Activated CD8-positive, alpha-beta memory T cell treated with anti-CD3 and anti-CD28 coated beads, Interleukin-2, amount 50 U/mL, for 48 hours (primary cell): ENCODE results near the gene PTGES2.
A peak's percentile ranks its signal among the peaks of the same experiment; 100 is the strongest.

ENCODE experiments used
- DNase-seq: peaks from one replicate; pipeline ENCODE4 v3.0.0-alpha.2; 2020

Gene PTGES2

GRCh38 chr9:128127568-128127989 lies at the start of gene PTGES2:
TSS of gene PTGES2 (minus strand) at chr9:128127729. CDS start at chr9:128127717, 12 bp downstream.
- DNase-seq = peak; percentile 89

DNA sequence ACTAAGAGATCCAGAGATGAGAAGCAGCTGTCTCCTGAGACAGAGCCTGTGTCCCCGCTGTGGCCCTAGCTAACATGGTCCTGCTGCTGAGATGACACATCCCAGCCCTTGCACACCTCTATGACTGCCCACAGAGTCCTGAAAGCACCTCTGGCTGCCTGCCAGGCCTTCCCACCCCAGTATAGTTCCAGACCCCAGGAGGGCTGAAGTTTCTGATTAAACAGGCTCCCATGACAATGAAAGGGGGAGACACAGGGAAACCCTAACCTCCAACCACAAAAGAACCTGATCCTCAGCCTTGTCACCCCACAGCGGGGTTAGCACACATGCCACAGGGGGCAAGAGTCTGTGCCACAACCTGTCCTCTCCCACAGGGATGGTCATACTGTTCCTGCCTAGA lies 48.2 kb upstream of the PTGES2 start:
- DNase-seq = no peak

- DNase-seq = no peak
These were observed 47.6 kb upstream of the PTGES2 start for GRCh38 chr9:128175102-128175563.

DNA sequence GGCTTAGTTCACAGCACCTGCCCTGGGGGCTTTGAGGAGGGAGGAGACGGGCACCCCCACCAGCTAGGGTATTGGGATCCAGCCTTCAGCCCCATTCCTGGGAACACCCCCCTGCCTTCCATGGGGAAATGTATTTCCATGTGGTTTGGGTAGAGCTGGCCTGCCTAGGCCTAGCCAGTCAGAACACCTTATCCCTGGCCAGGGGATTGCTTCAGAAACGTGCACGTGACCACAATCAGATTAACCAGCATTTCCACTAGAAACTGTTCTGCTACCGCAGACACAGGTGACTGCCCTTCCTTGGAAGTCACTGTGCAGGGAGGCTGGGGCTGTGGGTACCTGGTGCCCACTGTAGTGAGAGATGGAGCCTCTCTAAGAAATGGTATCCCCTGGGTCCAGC lies 46.5 kb upstream of the PTGES2 start:
- DNase-seq = no peak

- DNase-seq = no peak
These were observed 42.4 kb upstream of the PTGES2 start for GRCh38 chr9:128169925-128170324.

DNA sequence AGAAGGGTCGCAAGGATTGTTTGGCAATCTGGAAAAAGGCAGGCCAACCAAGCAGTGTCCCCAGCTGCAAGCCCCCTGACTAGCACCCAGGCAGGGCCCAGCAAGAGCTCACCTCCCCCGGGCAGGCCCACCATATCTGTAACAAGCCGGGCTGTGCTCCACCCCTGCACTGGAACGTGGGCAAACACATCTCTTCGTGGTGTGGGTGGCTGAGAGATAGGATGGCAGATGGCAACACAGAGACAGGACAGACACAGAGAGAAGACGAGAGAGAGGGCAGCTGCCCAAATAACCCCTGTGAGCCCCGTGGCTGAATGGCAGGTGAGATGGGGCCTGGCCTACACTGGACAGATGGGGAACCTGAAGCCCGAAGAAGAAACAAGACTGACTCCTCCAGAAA lies 42.0 kb upstream of the PTGES2 start:
- no peak for DNase-seq

DNA sequence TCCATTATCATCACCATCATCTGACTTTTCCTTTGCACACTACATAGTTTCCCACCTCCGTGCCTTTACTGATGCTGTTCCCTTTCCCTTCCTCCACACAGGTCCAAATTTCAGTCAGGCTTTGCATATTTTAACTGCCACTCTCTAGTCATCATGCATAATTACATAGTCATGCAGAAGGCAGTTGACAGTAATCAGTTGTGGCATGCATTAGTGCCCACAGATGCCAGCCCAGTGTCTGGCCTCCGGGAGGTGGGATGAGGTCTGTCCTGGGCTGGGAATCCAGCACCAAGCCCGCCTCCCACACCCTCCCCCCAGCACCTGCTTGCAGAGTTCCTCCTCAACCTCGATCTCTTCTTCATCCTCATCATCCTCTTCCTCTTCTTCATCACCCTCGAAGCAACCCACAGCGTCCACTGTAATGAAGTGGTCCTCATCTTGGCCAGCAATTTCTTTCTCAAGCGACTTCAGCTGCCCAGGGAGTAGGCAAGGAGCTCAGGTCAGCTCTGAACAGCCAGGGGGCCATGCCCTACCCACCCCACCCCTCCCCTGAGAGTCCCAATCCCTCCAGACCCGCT lies 41.3 kb upstream of the PTGES2 start:
- DNase-seq = no peak

DNA sequence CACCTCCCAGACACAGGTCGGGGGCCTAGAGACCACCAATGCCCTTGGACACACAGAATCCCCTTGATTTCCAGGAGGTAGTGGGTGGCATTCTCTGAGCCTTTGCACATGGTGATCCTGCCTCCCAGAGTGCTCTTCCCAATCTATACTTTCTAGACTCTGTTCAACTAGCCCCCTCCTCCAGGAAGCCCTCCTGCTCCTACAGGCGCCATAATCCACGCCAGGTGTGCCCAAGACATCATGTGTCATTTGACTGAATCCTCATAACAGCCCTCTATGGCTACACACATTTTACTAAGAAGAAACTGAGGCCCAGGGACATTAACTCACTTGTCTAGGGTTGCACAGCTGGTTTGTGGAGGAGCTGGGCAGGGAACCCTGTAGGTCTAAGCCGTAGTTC lies 39.7 kb upstream of the PTGES2 start:
- DNase-seq = no peak

DNA sequence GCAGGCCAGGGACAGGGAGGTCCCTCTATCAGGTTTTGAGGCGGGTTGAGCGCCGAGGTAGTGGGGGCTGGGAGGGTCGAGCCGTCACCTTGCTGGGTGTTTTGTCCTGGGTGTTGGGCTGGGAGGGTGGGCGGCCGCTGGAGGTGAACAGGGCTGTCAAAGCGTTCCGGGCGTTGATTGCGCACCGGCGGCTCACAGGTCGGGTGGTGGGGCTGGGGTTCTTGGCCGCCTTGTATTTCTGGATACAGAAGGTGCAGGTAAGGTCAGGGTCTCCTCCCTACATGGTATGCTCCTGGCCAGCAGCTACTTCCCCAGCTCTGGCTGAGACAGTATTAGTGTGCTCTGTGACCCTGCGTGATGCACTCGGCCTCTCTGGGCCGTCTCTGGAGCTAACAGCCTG lies 38.6 kb upstream of the PTGES2 start:
- no peak for DNase-seq

- DNase-seq = no peak
These were observed 36.9 kb upstream of the PTGES2 start for GRCh38 chr9:128164307-128164885.

DNA sequence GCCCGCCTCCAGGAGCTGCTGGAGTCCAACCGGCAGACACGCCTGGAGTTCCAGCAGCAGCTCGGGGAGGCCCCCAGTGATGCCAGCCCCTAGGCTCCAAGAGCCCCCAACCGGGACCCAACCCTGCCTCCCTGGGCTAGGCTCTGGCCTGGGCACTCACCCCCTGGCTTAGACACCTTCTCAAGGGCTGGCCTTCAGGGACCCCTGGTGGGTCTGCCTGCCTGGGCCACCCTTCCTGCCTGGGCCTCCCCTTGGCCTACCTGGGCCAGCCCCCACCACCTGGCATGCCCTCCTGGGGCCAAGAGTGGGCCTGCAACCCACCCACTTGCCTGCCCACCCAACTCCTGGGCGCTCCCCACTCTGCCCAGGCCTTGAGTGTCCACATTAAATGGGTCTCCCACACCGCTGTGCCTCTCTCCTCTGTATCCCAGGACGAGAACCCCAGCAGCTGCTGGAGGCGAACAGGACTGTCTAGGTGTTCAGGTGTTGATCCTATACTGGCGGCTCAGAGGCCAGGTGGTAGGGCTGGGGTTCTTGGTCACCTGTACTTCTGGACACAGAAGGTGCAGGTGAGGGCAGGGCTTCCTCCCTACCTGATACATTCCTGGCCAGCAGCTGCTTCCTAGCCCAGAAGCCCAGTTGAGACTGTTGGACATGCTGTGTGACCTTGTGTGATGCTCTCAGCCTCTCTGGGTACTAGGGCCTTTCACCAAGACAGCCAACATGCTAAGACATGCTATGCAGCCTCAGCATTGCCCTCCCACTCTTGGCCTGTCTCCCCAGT lies 36.2 kb upstream of the PTGES2 start:
- no peak for DNase-seq

GRCh38 chr9:128163027-128163515 lies 35.5 kb upstream of the PTGES2 start:
- DNase-seq = no peak

- no peak for DNase-seq
These were observed 34.9 kb upstream of the PTGES2 start for GRCh38 chr9:128162215-128163026.

- DNase-seq = no peak
These were observed 33.8 kb upstream of the PTGES2 start for GRCh38 chr9:128161215-128161902.

DNA sequence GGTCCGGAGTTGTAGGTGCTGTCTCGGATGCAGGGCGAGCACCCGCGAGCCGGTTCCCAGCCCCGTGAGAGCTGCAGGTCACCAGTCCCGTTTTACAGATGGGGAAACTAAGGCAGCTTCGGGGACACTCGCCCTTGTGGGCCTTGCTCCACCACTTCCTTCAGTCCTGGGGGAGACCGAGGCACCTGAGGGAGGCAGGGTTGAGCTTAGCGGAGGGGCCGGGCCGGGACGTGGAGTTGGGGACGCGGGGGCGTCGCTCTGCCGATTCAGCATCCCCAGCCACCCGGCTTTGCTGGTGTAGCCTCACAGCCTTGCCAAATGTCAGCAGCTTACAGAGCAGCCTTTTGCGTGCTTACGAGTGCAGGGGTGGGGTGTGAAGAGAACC lies 33.1 kb upstream of the PTGES2 start:
- peak; percentile 80 for DNase-seq

DNA sequence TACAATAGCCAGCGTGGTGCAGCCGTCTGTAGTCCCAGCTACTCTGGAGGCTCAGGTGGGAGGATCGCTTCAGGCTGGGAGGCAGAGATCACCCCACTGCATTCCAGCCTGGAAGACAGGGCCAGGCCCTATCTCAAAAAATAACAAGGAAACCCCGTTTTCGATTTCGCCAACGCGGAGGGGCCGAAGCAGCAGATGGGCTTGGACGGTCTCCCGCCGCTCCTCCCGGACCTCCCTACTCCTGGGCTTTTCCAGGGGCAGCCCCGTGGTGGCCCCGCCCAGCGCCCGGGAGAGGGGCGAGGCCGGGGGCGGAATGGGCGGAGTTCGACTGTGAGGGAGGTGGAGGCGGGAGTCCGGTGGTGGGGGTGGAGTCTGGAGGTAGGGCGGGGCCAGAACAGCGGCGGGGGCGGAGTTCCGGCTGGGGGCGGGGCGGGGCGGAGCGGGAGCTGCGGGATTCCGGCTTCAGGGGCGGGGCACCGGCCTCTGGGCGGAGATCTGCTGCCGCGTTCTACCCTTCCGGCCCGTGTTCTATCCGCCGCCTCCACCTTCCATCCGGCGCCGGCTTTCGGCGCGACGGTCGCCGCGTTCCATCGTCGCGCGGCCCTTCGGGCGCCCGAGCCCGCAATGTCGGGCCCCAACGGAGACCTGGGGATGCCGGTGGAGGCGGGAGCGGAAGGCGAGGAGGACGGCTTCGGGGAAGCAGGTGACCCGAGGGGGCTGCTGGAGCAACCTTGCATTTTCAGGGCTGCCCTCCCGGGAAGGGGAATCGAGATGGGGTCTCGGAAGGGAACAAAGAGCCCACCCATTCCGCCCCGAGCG lies 32.5 kb upstream of the PTGES2 start, which contains the start of gene BBLN:
Gene BBLN, plus strand, starts transcription at position 482 of the 819 bp plus-strand sequence. Its CDS starts 143 bp downstream, at position 625.
- peak; percentile 97 for DNase-seq

- peak; percentile 66 for DNase-seq
These were observed 31.9 kb upstream of the PTGES2 start for GRCh38 chr9:128159522-128159783.

GRCh38 chr9:128155736-128156500 lies 28.4 kb upstream of the PTGES2 start:
- no peak for DNase-seq

GRCh38 chr9:128153947-128154695 lies 26.6 kb upstream of the PTGES2 start:
- DNase-seq = no peak
